Measurements from ENCODE around the gene NDUFA1. TPM values are rescaled to one million over a fixed set of nuclear protein-coding genes. Genes with fewer than 3 reads are reported as not detected.
A peak's percentile ranks its signal among the peaks of the same experiment; 100 is the strongest.

NDUFA1 gene
- total and polyA plus RNA-seq, 10 of the 15 experiments (the other 5 are each of a cell fraction or from before 2014, with no cell fraction given), result 113 to 1,113 (median 306) TPM

GRCh38 chrX:119871599-119872395 lies at the start of gene NDUFA1, which contains the start of gene RNF113A (continued):
- no peak for TF ChIP-seq CUX1 (IDR thresholded peaks at IDR 0.05; ENCODE audit: insufficient replicate concordance, low read depth, low read length)
- no peak for TF ChIP-seq NFYA (IDR thresholded peaks at IDR 0.05; ENCODE audit: borderline replicate concordance, low read depth, low read length)
- TF ChIP-seq CHD1 (IDR thresholded peaks at IDR 0.05; ENCODE audit: low read depth, low read length), result no peak
- TF ChIP-seq E4F1 (IDR thresholded peaks at IDR 0.05; ENCODE audit: borderline replicate concordance, partially characterized antibody), result no peak
- TF ChIP-seq TAF1 (IDR thresholded peaks at IDR 0.05; ENCODE audit: borderline replicate concordance, low read depth, low read length), result peak; percentile 92
- no peak for TF ChIP-seq MYB (IDR thresholded peaks at IDR 0.05; ENCODE audit: borderline replicate concordance, low read depth, low read length)
- peak; percentile 85 for TF ChIP-seq PKNOX1 (IDR thresholded peaks at IDR 0.05)
- TF ChIP-seq SUZ12 (IDR thresholded peaks at IDR 0.05; ENCODE audit: unreplicated experiment), result no peak
- TF ChIP-seq ZNF274 (IDR thresholded peaks at IDR 0.05; ENCODE audit: insufficient read depth, insufficient read length), result no peak
- no peak for TF ChIP-seq ZBTB33 (IDR thresholded peaks at IDR 0.05)
- TF ChIP-seq ATF3 (IDR thresholded peaks at IDR 0.05; ENCODE audit: borderline replicate concordance, extremely low read depth, low read depth, low read length), result no peak
- TF ChIP-seq BHLHE40 (IDR thresholded peaks at IDR 0.05; ENCODE audit: borderline replicate concordance in 1 of 2, low read depth in 2 of 2, low read length in 1 of 2), result 0 out of 4 replicates have a peak, but pooled peaks of 1 of the 2 experiments have one; percentile 16
- TF ChIP-seq YBX1 (IDR thresholded peaks at IDR 0.05), result no peak
- TF ChIP-seq WRNIP1 (IDR thresholded peaks at IDR 0.05; ENCODE audit: borderline replicate concordance, low read depth, low read length), result no peak
- TF ChIP-seq EZH2 (IDR thresholded peaks at IDR 0.05; ENCODE audit: borderline replicate concordance, control insufficient read depth, low read depth, low read length), result no peak
- no peak for TF ChIP-seq MTA2 (IDR thresholded peaks at IDR 0.05; ENCODE audit: low read depth)
- no peak for TF ChIP-seq FOXK2 (IDR thresholded peaks at IDR 0.05)
